ENCODE data around the gene CACYBP.
"Not testable (repeated sequence)": the region's sequence is repeated elsewhere in the genome, so short reads cannot be mapped to it uniquely, and the experiment has no call there.

The CACYBP gene

DNA sequence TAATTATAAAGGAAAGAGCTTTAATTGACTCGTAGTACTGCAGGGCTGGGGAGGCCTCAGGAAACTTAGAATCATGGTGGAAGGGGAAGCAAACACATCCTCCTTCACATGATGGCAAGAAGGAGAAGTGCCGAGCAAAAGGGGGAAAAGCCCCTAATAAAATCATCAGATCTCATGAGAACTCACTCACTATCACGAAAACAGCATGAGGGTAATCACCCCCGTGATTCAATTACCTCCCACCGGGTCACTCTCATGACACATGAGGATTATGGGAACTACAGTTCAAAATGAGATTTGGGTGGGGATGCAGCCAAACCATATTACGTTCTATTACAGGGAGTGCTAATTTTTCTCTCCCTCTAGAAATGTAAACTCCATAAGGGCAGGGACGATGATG lies 37.7 kb downstream of the CACYBP start:
- DNase-seq (ENCODE audit: low read depth): no peak
- TF ChIP-seq, protein P1, sequence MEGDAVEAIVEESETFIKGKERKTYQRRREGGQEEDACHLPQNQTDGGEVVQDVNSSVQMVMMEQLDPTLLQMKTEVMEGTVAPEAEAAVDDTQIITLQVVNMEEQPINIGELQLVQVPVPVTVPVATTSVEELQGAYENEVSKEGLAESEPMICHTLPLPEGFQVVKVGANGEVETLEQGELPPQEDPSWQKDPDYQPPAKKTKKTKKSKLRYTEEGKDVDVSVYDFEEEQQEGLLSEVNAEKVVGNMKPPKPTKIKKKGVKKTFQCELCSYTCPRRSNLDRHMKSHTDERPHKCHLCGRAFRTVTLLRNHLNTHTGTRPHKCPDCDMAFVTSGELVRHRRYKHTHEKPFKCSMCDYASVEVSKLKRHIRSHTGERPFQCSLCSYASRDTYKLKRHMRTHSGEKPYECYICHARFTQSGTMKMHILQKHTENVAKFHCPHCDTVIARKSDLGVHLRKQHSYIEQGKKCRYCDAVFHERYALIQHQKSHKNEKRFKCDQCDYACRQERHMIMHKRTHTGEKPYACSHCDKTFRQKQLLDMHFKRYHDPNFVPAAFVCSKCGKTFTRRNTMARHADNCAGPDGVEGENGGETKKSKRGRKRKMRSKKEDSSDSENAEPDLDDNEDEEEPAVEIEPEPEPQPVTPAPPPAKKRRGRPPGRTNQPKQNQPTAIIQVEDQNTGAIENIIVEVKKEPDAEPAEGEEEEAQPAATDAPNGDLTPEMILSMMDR (IDR thresholded peaks at IDR 0.05; ENCODE audit: low read depth, low read length, missing control alignments): no peak

DNA sequence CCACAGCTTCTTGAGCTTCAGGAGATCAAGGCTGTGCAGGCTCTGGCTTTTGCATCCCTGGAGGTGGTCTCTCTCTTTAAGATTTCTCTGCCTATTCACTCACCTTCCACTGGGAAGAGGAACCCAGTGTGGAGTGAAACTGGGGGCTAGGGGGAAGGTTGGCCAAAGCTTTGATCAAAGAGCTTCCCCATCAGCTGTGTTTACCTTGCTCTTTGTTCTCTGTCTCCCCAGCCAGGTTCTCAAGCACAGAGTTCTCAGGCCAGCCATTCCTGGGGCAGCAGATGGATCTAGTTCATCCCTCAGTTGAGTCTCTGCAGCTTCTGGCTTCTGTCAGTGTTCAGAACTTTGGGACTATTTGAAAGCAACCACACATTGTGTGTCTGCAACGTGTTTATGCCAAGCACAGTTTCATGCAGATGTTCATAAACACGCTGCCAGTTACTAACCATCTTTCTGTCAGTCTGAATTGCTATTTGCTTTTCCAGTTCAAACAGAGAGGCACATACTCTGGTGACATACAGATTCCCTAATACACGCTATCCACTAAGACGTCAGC lies 40.7 kb downstream of the CACYBP start:
- TF ChIP-seq, protein P1 (IDR thresholded peaks at IDR 0.05; ENCODE audit: low read depth, low read length, missing control alignments): no peak
- H3K4me3 ChIP-seq (ENCODE audit: low read depth, low read length): no peak overlapping the region
- DNase-seq (ENCODE audit: low read depth): no peak

More for the DNA sequence above, 37.7 kb downstream of the CACYBP start:
- H3K4me3 ChIP-seq (ENCODE audit: low read depth, low read length): no peak overlapping the region

DNA sequence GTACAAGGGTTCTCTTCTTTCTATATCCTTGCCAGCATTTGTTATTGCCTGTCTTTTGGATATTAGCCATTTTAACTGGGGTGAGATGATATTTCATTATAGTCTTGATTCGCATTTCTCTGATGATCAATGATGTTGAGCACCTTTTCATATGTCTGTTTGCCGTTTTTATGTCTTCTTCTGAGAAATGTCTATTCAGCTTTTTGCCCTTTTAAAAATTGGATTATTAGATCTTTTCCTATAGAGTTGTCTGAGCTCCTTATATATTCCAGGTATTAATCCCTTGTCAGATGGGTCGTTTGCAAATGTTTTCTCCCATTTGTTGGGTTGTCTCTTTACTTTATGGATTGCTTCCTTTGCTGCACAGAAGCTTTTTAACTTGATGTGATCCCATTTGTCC lies 42.9 kb downstream of the CACYBP start:
- no peak overlapping the region for H3K4me3 ChIP-seq (ENCODE audit: low read depth, low read length)
- DNase-seq (ENCODE audit: low read depth): no peak
- TF ChIP-seq, protein P1 (IDR thresholded peaks at IDR 0.05; ENCODE audit: low read depth, low read length, missing control alignments): no peak

DNA sequence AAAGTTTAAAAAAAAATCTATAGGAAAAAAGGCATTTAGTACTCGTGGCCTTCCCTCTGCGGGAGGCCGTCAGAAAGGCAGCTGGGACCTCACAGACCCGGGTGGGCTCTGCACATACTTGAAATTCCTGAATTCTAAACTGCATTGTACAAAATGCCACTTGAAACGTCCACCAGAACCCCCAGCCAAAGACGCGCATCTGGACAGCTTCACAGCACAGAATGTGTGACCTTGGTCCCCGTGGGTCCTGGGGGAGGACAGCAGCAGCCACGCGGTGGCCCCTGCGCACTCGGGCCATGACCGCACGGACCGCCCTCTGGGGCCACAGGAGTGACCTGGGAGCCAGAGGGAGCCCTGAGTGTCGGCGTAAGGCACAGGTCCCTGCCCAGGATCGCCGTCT lies 44.1 kb downstream of the CACYBP start:
- TF ChIP-seq, protein P1 (IDR thresholded peaks at IDR 0.05; ENCODE audit: low read depth, low read length, missing control alignments): no peak
- H3K4me3 ChIP-seq (ENCODE audit: low read depth, low read length): no peak overlapping the region
- no peak for DNase-seq (ENCODE audit: low read depth)

DNA sequence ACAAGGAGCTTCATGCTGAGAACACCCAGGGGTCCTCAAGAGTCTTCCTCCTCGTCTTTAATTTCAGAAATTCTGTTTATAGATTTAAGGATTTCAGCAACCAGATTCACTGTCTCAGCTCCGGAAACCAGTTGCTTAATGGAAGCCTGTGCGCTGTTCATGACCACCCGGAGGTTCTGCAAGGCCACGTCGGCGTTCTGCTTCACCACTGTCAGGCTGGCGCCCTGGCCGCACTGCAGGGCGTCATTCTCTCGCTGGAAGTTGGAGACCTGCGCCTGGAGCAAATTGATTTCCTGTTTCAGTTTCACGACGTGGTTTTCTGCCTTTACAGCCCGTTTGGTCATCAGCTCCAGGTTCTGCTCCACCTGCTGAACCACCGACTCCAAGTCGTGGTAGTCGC lies 44.8 kb downstream of the CACYBP start:
- not testable (repeated sequence) for DNase-seq (ENCODE audit: low read depth)

DNA sequence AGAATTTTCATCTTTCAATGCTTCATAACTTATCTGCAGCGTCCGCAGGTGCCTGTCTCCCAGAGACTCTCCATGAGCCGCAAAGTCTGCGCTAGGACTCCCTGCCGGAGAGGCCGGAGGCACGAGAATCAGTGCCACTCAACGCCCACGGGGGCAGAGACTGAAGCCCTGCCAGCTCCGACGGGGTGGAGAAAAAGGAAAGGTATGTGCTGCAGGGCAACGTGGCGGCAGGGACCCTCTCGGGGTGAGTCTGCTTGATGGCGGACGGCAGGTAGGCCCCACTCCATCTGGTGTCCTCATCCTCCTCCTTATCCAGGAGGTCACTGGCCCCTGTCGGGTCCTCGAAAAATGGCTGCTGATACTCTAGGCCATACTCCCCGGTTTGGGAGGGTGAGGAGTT lies 45.4 kb downstream of the CACYBP start:
- H3K4me3 ChIP-seq (ENCODE audit: low read depth, low read length): no peak overlapping the region
- TF ChIP-seq, protein P1 (IDR thresholded peaks at IDR 0.05; ENCODE audit: low read depth, low read length, missing control alignments): no peak
- DNase-seq (ENCODE audit: low read depth): no peak

More for the DNA sequence above, 44.8 kb downstream of the CACYBP start:
- H3K4me3 ChIP-seq (ENCODE audit: low read depth, low read length): not testable (repeated sequence)

DNA sequence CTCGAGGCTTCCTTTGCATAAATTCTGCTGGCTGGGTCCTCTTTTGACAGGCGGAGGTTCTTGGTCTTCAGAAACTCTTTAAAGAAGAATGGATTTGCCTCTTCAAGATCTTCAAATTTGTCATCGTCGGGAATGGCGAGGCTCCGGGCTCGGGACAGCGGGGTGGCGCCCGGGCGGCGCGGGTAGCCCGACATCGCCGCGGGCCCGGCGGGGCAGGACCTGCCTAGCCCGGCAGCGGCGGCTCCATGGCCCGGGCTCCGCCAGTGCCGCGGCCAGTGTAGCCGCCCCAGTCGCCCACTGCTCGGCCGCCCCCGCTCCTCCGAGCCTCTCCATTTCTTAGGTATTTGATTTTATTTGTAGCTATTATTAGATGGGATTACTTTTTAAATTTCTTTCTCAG lies 45.8 kb downstream of the CACYBP start:
- TF ChIP-seq, protein P1 (IDR thresholded peaks at IDR 0.05; ENCODE audit: low read depth, low read length, missing control alignments): no peak
- DNase-seq (ENCODE audit: low read depth): no peak
- no peak overlapping the region for H3K4me3 ChIP-seq (ENCODE audit: low read depth, low read length)
